K562 treated with DMSO at 1 percent for 24 hours (cell line): ENCODE results near the gene DDX25. TPM values are rescaled to one million over a fixed set of nuclear protein-coding genes. Genes with fewer than 3 reads are reported as not detected.

ENCODE experiments used
- total RNA-seq: library from RNA; unstranded; fragments of 300-600 nt; gene quantifications from 2 replicates; pipeline ENCODE4 v1.2.3, GENCODE V29; 2022; ENCODE audit warnings: low read depth; ENCODE audit not compliant: insufficient read depth

DDX25 gene
- 0.23 TPM in 1 of 2 replicates, not detected in the other for total RNA-seq

DNA sequence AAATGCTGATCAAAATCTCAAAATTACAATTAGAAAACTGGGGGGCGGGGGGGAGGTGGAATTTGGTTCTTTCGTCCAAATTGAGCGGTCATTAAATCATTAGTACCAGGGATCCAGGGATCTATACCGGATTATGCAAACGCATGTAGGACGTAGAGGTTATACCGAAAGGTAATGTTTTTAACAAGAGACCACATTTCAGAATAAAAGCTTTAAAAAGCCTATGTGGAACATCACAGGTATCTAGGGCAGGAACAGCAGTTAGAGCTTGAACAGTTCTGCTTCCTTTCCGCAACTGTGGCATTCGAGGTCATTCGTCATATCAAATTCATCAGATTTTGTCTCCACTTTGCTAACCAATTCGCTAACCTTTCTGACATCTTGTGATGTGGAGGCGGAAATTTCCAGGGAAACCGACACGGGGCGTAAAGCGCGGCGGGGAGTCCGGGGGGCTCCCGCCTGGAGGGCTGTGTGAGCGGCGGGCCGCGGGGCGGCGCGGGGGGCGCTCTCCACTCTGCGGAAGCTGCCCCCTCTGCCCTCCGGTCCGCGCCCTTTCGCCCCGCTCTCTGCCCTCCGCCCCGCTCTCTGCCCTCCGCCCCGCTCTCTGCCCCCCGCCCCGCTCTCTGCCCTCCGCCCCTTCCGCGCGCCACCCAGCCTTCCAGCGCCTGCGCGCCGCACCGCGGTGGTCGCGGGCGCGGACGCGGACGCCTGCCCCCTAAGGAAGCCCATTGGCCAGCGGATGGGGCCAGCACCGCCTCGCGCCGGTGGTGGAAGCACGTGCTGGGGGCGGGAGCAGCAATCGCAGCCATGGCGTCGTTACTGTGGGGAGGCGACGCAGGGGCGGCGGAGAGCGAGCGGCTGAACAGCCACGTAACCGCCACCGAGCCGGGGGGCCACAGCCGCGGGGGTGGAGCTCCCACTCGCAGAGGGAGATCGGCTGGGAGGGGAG is at the start of gene DDX25:
DDX25 (plus strand) TSS at position 798 of the 949 bp plus-strand sequence; CDS start at position 808, 10 bp downstream.

DNA sequence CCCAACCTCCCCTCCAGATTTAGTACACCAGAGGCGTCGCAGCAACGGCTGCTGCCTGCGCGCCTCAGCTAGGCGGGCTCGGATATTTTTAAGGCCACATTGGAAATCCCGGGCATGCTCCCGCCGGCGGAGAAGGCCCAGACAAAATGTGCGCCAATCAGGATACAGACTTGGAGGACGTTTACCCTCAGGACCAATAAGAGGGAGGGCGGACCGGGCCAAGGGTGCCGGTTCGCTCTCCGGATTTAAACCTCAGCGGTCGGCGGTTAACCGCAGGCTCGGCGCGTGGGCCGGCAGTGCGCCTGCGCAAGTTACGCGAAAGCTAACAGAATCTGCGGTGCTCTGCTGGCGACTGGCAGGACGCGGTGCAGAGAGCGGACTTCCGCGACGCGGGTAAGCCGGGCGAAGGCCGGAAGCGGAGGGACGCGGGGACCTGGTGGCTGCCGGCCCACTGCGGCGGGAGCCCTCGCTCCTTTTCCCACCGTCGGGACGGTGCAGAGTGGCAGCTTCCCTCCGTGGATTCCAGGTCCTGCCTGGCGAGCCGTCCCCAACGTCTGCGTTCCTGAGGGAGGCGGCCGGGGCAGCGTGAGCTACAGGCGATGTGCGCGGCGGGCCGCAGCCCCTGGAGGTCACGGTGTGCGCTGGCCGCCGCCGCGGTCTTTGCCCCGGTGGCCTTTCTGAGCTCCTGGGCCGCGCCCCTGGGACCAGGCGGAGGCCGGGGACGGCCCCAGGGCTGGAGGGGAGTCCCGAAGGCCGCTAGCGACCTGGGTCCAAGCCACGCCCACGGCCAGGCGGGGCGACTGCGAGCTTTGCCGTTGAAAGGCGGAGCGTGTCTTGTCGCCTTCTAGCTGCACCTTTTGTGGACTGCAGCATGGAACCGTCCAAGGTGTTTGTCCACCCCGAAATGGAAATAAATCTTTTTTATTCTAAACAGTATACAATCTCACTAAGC is 16.7 kb upstream of the DDX25 start, which contains the start of gene HYLS1:
HYLS1 (plus strand) TSS at position 296 of the 952 bp plus-strand sequence. CDS start 11,701 bp downstream, outside the sequence.

DNA sequence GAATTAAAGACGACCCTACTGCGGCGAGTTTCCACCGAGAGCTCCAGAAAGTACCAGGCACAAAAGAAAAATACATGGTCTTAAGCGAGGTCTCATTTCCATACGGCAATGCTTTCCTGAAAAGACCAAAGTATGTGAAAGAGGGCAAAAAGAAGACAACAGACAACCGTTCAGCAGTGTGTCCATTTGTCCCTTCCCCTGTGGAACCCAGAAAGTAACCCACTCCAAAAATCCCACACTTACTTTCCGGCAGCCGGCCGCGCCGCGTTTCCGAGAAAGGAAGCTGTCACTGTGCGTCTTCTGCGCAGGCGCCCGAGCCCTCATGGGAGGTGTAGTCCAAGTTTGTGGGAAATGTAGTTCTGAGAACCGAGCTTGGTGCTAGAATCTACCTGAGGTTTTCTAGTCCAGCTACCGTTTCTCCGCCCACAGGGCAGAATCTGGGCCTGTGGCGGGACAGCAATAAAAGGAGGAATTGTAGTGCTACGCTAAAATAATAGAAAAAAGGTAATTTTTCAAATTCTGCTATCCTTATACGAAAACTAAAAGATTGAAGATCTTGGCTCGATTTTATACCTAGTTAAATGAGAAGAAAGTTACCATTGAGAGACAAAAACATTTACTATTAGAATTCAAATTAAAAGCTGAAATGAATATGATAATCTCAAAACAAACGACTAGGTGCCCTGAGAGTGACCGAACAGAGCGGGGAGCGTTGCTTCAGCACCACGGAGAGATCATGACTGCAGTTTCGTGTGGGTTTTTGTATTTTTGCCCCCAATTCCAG is 1.2 kb upstream of the DDX25 start, which contains the start of gene PUS3:
PUS3 (minus strand) TSS at position 280 of the 784 bp plus-strand sequence. CDS start 6,922 bp downstream, outside the sequence.

DNA sequence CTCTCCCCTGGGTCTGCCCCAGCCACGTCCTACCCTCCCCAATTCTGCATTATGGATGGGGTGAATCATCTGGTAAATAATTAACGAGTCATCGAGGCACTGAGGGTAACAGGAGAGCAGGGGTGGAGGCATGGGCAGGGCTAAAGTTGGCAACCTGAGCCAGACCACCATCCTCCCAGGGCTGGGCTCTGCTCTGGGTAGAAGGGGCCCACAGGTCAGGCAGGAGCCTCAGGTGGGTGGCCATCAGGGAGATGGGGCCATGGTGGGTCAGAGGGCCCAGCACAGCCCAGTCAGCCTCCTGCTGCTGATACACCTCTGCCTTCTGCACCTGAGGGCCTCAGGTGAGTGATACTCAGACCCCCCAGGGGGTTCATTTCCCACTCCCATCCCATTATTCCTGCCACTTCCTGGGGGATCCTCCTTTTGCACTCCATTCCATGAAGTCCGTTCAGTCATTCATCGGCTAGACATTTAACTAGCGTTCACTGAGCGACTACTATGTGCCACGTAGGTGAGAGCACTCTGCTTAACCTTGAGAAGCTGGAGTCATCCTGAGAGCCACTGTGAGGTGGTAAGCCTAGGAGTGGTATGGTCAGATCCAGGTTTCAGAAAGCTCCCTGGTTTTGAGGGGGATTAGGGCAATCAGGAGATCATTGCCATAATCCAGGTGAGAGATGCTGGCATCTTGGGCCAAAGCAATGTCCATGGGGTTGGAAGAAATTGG is 41.7 kb downstream of the DDX25 start, which contains the start of gene VSIG10L2:
VSIG10L2 (plus strand) TSS at position 248 of the 724 bp plus-strand sequence; CDS start at position 260, 12 bp downstream.

Other genes starting within 250 kb of the DDX25 start
- gene ACRV1, start 223.7 kb upstream of the DDX25 start, total RNA-seq: 0.15 TPM in 1 of 2 replicates, not detected in the other
- gene PATE1, start 158.2 kb upstream of the DDX25 start, total RNA-seq: not detected in 2 replicates
- gene PATE2, start 125.7 kb upstream of the DDX25 start, total RNA-seq: not detected in 2 replicates
- gene PATE3, start 116.4 kb upstream of the DDX25 start, total RNA-seq: not detected in 2 replicates
- gene PATE4, start 71.2 kb upstream of the DDX25 start, total RNA-seq: not detected in 2 replicates
- gene HYLS1, start 16.8 kb upstream of the DDX25 start, total RNA-seq: 6.4 and 7.0 TPM in 2 replicates
- 9.1 and 11.8 TPM in 2 replicates for gene PUS3, start 1.3 kb upstream of the DDX25 start, total RNA-seq
- gene VSIG10L2, start 41.5 kb downstream of the DDX25 start, total RNA-seq: not detected in 2 replicates
- gene CDON, start 158.4 kb downstream of the DDX25 start, total RNA-seq: 1.1 and 1.6 TPM in 2 replicates